Activated T-cell treated with anti-CD3 and anti-CD28 coated beads for 1 hour (primary cell): Measurements from ENCODE around the gene ITGB4.

Source experiments
- DNase-seq: peaks from one replicate; pipeline ENCODE4 v3.0.0-alpha.2; 2020; ENCODE audit warnings: low read depth

The ITGB4 gene

DNA sequence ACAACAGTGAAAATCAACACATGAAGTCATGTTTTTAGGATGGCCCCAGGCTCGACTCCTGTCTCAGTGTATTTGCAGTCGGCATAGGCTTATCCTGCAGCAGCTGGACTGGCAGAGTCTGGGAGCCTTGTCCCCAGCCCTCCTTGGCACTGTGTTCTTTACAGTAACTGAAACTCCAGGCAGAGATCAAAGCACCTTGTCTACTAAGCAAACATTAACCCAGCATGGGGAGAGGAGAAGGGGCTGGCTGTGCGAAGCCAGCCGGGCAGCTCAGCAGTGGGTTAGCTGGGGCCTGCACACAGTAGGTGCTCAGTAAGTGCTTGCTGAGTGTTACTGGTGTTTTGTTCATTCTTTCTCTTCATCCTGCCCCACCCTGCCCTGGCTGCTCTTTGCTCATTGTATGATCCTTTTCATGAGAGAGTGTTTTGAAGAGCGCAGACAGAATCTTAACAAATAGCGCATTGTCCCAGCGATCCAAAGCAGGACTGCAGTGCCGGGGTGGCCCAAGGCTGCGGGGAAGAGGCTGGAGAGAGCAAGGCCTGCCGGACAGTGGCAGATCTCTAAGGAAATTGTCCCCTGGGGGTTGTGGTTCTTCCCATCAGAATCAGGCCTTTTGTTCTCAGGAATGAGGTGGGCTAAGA is 23.5 kb upstream of the ITGB4 start:
- DNase-seq: no peak

DNA sequence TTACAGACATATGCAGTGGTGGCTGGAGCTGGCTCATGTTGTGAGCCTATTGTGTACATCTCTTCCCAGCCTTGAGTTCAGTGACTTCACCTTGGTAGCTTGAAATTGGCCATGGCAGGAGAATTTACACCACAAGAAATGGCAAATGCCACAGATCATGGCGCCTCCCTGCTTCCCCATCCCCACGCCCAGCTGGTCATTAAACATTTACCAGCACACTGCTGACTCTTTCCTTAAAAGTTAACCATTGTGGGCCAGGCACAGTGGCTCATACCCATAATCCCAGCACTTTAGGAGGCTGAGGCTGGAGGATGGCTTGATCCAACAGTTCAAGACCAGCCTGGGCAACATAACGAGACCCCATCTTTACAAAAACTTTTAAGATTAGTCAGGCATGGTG is 22.6 kb upstream of the ITGB4 start:
- DNase-seq: no peak

DNA sequence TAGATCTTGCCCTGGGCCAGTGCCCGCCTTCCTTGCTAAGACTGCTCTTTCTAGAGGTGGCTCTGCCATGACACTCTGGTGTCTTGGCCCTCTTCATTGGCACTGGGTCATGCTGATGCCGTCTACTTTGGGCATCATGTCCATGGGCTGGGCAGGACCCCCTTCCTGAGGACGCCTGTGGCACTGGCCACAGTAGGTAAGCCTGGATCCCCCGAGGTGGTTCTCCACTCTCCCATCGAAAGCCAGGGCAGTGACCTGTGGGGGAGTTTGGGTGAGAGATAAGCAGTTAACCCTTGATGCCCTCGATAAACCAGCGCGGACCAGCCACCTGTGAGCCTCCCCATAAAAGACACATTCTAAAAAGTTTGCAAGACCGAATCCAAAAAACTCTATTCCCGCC is 20.0 kb upstream of the ITGB4 start:
- DNase-seq: no peak

DNA sequence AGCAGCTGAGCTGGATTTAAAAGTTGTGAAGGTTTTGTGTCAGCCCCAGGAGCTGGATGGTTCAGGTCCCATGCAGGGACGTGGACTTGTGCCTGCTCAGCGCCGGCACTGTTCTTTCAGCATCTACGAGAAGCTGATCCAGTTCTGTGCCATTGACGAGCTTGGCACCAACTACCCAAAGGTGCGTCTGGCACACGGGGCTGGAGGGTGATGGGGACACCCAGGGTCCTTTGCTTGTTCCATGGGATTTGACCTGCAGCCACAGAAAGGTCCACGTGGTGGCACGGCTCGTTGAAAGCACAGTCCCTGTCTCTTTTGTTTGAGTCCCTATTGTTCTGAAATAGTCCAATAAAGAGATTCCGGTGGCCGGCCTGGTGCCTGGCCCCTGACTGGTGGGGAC is 18.1 kb upstream of the ITGB4 start:
- no peak for DNase-seq

DNA sequence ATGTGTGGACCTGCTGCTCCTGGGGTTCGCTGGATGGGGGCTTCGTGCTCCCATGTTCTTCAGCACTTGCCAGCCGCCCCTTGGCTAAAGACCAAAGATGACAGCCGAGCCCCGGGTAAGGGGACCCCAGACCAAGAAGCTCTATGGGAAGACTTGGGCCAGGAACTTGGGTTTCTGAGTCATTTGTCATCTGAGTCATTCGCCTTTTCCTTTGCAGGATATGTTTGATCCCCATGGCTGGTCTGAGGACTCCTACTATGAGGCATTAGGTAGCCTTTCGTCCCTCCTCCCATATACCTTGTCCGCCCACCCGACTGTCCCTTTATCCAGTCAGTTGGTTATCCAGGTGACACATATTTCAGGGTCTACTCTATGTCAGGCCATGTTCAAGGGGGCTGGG is 17.7 kb upstream of the ITGB4 start:
- no peak for DNase-seq

DNA sequence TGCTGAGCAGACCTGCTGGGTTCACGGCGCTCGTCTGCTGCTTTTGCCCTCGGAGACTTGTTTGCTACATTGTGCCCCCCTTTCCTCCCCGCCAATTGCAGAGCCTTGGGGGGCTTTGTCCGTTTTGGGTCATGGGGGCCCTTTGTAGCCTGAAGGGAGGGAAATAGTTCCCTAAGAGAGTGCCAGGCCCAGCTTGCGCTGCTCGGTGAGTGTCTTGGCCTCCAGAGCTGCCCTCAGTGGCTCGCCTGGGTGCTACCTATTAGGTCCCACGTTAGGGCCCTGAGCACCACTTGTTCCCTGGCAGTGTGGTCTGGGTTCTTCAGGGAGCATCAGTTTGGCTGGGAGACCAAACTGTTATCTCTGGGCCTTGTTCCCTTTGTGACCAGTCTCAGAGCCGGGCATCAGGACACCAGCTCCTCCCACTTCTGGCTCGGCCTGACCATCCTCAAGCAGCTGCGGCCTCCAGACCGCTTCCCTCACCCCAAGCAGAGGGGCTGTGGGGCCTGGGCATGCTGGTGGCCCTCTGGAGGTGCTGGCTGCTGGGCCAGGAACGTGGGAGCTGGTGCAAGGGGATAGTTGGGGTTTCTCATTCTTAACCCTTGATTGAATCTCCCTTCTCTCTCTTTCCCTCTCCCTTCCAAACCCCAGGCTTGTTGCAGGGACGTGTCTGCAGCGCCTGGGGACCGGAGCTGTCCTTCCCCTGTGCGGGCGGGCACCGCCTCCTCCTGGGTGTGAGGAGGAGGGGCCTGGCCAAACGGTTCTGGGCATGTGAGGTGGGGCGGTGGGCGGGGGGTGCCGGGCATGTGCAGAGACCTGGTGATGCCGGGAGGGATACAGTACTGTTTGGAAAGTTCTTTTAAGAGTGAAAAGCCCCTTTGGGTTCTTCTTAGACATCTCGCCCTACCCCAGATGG is 16.0 kb upstream of the ITGB4 start:
- no peak for DNase-seq

DNA sequence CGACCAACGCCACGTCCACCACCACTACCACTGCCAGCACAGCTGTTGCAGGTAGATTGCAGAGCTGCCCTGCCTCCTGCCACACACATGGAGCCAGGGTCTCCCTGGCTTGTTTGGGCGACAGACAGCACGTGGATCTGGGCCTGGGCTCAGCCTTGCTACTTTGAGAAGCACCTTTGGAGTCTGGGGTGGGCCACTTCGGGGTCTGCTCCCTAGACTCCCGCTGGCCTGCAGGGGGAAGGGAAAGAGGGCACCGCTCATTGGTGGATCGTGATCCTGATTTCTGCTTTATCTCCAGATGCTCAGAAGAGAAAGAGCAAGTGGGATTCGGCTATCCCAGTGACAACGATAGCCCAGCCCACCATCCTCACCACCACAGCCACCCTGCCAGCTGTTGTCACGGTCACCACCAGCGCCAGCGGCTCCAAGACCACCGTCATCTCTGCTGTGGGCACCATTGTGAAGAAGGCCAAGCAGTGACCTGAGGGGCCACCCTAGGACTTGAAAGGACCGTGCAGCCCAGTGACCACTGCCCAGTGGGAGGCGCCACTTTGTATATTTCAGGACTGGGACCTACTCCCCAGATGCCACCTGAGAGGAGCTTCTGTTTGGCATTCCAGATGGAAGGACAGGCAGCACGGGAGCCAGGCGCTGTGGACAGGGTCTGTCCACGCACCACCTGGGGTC is 15.1 kb upstream of the ITGB4 start:
- DNase-seq: no peak

DNA sequence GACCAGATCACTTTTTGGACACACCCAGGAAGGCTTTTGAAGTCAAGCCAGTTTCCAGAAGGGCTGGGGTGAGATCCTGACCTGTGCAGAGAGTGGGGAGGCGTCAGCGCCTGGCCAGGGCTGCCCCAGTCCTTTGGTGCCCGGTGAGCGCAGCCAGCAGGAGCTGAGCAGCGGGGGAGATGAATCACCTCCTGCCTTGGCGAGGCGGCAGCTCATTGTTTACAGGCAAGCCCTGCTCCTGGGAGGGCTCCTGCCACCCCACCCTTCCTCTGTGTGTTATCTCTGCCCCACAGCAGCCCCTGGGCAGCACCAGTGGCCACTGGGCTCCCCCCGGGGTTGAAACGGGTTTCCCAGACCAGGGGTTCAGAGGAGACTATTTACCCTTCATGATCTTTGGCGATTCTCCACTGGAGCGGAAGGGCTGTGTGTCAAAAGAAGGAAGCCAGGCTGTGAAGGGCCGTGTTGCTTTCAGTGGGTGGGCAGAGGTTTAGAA is 14.1 kb upstream of the ITGB4 start:
- DNase-seq: no peak

DNA sequence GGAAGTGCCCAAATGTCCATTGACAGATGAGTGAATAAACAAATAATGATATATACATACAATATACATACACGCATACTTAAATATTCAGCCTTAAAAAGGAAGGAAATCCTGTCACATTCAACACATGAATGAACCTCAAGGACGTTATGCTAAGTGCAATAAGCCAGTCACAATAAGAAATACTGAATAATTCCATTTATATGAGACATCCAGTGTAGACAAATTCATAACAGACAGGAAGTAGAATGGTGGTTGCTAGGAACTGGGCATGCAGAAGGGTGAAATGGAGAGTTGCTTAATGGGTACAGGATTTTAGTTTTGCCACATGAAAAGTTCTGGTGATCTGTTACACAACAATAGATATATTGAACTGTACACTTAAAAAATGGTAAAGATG is 8.8 kb upstream of the ITGB4 start:
- DNase-seq: no peak

DNA sequence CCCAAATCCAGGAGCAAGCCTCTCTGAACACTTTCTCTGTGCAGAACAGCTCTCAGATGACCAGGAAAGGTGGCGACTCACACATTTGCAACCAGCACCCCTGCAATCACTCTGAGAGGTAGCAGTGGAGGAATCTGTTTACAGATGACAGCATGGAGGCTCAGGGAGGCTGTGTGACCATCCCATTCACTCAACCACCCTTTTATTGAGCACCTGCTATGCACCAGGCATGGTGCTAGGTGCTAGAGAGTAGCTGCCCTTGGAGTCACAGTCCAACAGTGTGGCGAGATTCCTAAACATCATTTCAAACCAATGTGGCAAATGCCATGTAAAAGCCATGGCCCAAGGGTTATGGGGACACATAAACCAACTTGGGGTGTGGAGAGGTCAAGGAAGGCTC is 1.5 kb upstream of the ITGB4 start:
- DNase-seq: no peak

DNA sequence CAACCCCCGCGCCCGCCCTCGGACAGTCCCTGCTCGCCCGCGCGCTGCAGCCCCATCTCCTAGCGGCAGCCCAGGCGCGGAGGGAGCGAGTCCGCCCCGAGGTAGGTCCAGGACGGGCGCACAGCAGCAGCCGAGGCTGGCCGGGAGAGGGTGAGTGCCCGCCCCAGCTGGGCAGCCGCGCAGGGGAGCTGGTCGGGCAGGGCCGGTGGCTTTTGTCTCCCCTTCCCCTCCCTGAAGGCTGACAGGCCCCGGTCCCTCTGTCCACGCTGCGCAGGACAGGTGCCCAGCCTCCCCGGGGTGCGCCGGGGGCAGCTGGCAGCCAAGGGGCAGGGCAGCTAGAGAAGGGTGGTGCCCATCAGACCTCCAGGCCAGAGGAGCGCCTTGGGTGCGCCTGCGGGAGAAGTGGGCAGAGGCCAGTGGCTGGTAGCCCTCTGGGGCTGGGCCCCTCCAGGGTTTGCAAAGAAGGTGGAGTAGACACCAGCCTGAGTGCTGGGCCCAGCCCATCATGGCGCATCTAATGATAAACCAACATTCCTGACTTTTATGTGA is 278 bp downstream of the ITGB4 start:
- DNase-seq: no peak

DNA sequence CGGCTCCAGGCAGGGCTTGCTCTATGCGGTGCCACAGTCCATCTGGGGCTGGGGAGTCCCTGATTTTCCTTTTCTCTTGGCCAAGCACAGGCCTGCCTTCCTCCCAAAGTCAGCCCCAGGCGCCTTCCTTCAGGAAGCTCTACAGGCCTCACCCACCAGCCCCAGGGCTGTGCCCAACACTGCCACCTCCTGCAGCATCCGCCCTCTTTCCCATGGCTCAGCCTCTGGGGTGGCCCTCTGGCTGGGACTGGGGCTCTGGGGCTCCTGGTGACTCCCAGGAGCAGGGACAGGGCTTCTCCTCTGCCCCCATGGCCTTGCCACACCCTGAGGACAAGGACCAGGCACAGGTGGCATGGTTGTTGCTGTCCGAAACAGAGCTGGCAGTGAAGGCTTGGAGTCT is 817 bp downstream of the ITGB4 start:
- no peak for DNase-seq

DNA sequence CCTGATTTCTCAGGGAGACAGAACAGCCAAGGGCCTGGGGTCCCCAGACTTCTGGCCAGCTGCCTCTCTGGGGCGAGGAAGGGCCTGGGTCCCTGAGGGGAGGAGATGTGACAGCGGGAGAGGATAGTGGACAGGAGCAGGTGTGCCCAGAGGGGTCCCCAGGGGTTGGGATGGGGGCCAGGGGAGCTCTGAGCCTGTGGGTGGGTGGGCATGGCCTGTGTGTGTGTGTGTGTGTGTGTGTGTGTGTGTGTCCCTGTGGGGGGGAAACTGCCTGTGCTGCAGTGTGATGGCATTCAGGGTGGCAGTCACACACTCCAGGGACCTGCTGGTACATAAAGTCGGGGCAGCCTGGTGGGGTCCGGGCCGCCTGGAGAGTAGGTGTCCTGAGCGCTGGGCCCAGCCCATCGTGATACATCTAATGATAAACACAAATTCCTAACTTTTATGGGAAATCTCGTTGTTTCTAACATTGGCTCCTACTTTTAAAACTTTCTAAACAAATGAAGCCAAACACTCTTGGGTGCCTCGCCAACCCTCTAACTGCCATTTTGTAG is 1.4 kb downstream of the ITGB4 start:
- no peak for DNase-seq

DNA sequence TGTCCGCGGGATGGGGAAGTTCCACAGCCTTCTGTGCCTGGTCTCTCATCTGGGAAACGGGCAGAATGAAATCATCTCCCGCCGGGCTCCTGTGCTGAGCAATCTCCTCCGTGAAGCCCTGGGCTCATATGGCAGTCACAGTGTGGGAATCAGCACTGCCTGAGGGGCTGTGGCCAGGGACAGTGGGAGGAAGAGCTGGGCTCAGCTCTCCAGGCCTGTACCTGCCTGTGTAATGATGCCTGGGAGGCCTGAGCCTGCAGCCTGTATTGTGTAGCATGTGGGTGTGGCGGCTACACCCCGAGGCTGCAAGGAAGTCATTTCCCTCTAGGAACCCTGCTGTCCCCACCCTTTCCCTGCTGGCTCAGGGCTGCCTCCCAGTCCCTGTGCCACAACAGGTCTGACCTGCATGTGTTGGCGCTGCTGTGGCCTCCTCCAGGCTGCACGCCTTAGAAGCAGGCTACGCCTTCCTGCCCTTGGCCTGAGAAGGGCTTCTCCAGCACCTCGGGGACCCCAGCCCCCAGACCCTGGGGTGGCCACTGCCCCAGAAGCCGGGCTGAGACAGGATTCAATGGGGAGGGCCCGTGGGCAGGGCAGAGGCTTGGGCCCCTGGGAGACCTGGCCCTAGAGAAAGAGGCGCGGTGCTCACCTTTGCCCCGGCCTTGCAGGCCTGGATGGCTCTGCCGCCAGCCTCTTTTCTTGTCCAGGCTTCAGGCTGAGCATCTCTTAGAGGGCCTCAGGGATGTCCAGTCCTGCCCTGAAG is 2.1 kb downstream of the ITGB4 start:
- no peak for DNase-seq

DNA sequence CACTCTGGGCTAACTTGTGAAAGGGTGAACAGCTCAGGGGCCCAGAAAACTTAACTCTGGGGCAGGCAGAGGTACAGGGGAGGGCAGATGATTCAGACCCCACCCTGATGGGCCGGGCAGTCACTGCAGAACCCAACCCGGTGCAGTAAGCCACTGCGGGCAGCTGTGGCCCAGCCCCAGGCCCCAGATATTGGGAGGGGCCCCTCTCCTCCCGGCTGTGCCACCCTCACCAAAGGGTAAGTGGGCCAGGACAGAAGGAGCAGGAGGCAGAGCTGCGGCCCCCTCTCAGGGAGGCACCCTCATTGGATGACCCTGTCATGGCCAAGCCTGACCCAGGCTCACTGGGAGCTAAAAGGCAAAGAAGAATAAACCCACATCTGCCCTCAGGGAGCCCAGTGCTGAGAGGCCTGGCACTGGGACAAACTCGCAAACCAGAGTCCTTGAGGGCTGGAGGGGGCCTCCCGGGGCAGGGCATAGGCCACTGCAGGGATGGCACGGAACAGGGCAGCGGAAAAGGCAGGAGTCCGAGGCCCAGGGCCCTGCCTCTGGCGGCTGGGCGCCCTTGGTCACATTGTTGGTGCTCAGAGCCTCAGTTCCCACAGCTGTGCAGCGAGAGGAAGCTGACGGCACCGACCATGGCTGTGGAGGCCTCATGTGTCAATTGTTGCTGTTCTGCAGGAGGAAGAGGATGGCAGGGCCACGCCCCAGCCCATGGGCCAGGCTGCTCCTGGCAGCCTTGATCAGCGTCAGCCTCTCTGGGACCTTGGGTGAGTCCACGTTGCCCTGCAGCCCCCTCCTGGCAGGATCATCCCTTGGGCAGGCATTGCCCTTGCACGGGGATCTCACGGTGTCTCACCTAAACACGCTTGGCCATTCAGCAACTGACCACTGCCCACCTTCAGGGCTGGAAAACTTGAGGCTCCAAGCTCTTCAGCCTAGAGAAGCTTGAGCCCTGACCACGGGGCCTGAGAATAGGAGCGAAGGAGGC is 3.1 kb downstream of the ITGB4 start:
- DNase-seq: no peak

DNA sequence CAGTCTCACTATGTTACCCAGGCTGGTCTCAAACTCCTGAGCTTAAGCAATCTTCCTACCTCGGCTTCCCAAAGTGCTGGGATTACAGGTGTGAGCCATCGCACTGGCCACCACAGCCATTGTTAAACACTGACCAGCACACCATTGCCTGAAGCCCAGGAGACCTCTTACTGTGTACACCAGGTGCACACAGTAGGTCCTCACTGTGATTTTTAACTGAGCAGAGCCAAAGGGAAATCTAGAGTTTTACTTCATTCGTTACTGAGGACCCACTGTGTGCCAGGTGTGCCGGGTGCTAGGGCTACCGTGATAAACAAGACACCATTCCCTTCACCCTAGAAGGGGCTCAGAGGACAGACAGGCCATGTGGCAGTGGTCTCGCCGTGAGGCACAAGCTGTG is 4.2 kb downstream of the ITGB4 start:
- no peak for DNase-seq

DNA sequence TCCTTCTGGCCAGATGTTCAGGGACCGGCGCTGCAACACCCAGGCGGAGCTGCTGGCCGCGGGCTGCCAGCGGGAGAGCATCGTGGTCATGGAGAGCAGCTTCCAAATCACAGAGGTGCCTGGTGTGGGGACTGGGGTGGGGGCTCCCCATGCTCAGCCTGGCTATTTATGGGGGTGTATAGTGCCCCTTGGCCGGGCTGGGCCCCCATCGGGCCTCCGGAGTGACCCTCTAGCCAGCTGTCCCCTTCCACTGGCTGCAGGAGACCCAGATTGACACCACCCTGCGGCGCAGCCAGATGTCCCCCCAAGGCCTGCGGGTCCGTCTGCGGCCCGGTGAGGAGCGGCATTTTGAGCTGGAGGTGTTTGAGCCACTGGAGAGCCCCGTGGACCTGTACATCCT is 6.1 kb downstream of the ITGB4 start:
- no peak for DNase-seq

DNA sequence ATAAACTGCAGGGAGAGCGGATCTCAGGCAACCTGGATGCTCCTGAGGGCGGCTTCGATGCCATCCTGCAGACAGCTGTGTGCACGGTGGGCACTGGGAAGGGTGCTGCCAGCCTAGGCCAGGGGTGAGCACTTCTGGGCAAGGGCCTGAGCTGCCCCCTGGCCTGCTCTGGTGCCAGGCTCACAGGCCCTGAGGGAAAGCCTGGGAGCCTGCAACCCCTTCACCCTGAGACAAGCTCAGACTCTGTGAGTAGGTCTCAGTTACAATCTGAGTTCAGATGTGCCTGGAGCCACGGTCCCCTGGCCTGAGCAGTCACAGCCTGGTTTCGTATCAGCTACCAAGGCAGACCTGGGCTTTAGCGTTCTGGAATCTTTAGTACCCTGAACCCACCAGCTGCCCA is 8.1 kb downstream of the ITGB4 start:
- no peak for DNase-seq

DNA sequence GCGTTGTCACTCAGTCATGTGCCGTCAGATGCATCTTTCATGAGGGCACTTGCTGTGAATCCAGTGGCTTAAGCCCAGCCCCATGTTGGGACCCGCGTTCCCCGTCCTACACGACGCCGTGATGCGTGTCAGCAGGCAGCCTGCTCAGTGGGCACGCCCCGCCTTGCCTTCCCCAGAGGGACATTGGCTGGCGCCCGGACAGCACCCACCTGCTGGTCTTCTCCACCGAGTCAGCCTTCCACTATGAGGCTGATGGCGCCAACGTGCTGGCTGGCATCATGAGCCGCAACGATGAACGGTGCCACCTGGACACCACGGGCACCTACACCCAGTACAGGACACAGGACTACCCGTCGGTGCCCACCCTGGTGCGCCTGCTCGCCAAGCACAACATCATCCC is 8.8 kb downstream of the ITGB4 start:
- DNase-seq: no peak

DNA sequence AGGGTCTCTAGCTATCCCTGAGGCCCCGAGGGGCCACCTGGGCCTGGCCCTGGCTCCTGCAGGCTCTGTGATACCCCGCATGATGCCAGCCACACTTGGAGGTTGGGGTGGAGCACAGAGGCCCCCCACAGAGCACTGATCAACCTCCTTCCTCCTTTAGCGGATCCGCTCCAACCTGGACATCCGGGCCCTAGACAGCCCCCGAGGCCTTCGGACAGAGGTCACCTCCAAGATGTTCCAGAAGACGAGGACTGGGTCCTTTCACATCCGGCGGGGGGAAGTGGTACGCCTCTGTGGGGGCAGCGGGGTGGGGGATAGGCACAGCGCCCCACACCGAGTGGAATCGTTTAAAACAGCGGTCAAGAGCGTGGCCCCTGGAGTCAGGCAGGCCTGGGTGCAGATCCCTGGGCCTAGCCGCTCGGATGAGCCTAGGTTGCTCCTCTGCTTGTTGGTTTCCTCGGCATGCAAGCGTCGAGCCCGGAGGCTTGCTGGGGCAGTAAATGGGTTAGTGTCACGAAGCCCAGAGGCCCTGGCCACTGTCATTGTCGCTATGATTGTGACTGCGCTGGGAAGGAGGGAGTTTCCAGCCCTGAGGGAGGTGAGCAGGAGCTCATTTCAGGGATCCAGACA is 9.9 kb downstream of the ITGB4 start:
- no peak for DNase-seq
